K562 (cell line): ENCODE data around the gene DLGAP5. TPM values are rescaled to one million over a fixed set of nuclear protein-coding genes. Genes with fewer than 3 reads are reported as not detected.

Experiments
- ATAC-seq: fragments of 200-7000 bp; cut with Tn5 transposase; 3 replicates; pipeline ENCODE4 v1.9.1; 2020; ENCODE audit warnings: moderate library complexity
- BruUV-seq: library from RNA; stranded (reverse); fragments of 400-500 nt; replicated peaks from 2 replicates; lab custom pipeline; 2021; lab: Mats Ljungman, UMichigan
- CTCF ChIA-PET: fragments of 300-600 bp; formaldehyde crosslinking; extraction: SDS; loops from one replicate; lab custom pipeline; 2021; ENCODE audit warnings: low intra/inter-chr PET ratio; lab: Yijun Ruan, JAX
- POLR2A ChIA-PET: fragments of 300-600, 350-650 bp; sonication (Branson Sonifier 250); formaldehyde crosslinking; extraction: SDS; loops from one replicate; lab custom pipeline; 2021; ENCODE audit warnings: antibody characterized with exemption, inconsistent platforms; lab: Yijun Ruan, JAX
- DNase-seq, 4 experiments: peaks; one replicate each; pipeline versions ENCODE4 v3.0.0 to v3.0.0-alpha.2; 2011 to 2018; ENCODE audit warnings: low spot score in 3 of 4, mixed read lengths in 3 of 4; ENCODE audit errors: extremely low read depth in 1 of 4
- FAIRE-seq: peaks from 2 replicates; lab custom pipeline; 2011; peaks lifted over from hg19 to GRCh38; lab: Jason Lieb, UNC
- H2AFZ ChIP-seq: 2 replicates; pipeline ENCODE4 v1.6.0; 2011; ENCODE audit warnings: low read depth, low read length, control low read depth, inconsistent platforms
- H3K27ac ChIP-seq: fragments of 200-600 bp; 3 replicates; pipeline ENCODE4 v1.8.0; 2011; ENCODE audit warnings: low read depth, mild to moderate bottlenecking, control low read depth, inconsistent platforms, low read length, moderate library complexity, mixed read lengths; ENCODE audit errors: extremely low read depth
- H3K27me3 ChIP-seq, 2 experiments: fragments of 300-600 bp in 1 of 2; 2 replicates in 1 of 2; 3 replicates in 1 of 2; pipeline versions ENCODE4 v1.6.0 to v1.8.0; 2011; ENCODE audit warnings: inconsistent platforms in 2 of 2, low read length in 2 of 2, mild to moderate bottlenecking in 1 of 2, mixed read lengths in 1 of 2, moderate library complexity in 1 of 2; ENCODE audit not compliant: control insufficient read depth in 2 of 2, insufficient read depth in 2 of 2
- H3K36me3 ChIP-seq: fragments of 300-600 bp; 3 replicates; pipeline ENCODE4 v1.8.0; 2011; ENCODE audit warnings: mild to moderate bottlenecking, low read length, inconsistent platforms; ENCODE audit not compliant: control insufficient read depth, insufficient read depth
- H3K4me1 ChIP-seq, 2 experiments: fragments of 200-600 bp in 1 of 2; replicated peaks in 1 of 2; 2 replicates in 1 of 2; 3 replicates in 1 of 2; pipeline versions ENCODE4 v1.5.1 to v1.8.0; 2011; ENCODE audit warnings: inconsistent platforms in 2 of 2, low read length in 2 of 2, mild to moderate bottlenecking in 1 of 2, mixed read lengths in 1 of 2, moderate library complexity in 1 of 2; ENCODE audit not compliant: control insufficient read depth in 2 of 2, insufficient read depth in 2 of 2
- H3K4me2 ChIP-seq: 2 replicates; pipeline ENCODE4 v1.6.1; 2011; ENCODE audit warnings: low read length, control low read depth, inconsistent platforms, mixed read lengths; ENCODE audit not compliant: insufficient read depth
- H3K4me3 ChIP-seq: fragments of 200-600 bp; sonication (generic), shearing (Covaris generic); 2 replicates; pipeline ENCODE4 v1.5.1; 2016; ENCODE audit warnings: control low read depth, inconsistent platforms
- H3K79me2 ChIP-seq: fragments of 200-600 bp; 3 replicates; pipeline ENCODE4 v1.8.0; 2011; ENCODE audit warnings: low read length, inconsistent platforms; ENCODE audit not compliant: control insufficient read depth, insufficient read depth
- H3K9ac ChIP-seq, 2 experiments: 2 replicates each; pipeline versions ENCODE4 v1.6.0 to v1.6.1; 2011; ENCODE audit warnings: low read depth in 2 of 2, low read length in 2 of 2, control low read depth in 1 of 2, inconsistent platforms in 1 of 2, mild to moderate bottlenecking in 1 of 2, mixed read lengths in 1 of 2; ENCODE audit not compliant: insufficient read depth in 1 of 2
- H3K9me1 ChIP-seq: one replicate; pipeline ENCODE4 v1.6.0; 2011; ENCODE audit warnings: inconsistent platforms, mild to moderate bottlenecking, low read length, moderate library complexity; ENCODE audit not compliant: control insufficient read depth, insufficient read depth
- H3K9me3 ChIP-seq: replicated peaks from 2 replicates; pipeline ENCODE4 v1.5.1; 2011; ENCODE audit warnings: low read depth, low read length, inconsistent platforms; ENCODE audit not compliant: control insufficient read depth, insufficient read depth
- H4K20me1 ChIP-seq: replicated peaks from 2 replicates; pipeline ENCODE4 v1.6.1; 2011; ENCODE audit warnings: low read length, inconsistent platforms, mixed read lengths; ENCODE audit not compliant: control insufficient read depth, insufficient read depth
- ZNF766 ChIP-seq: fragments of 200-800 bp; sonication (Bioruptor generic); conservative IDR thresholded peaks from 2 replicates; pipeline ENCODE4 v1.6.1; 2016; ENCODE audit warnings: missing genetic modification characterization, missing compliant biosample characterization
- WGBS: fragments of 100-300 bp; shearing (Covaris generic); methylation state at CpG from one replicate; pipeline ENCODE4 v1.1.6; 2016; ENCODE audit warnings: low coverage, mixed read lengths; ENCODE audit not compliant: insufficient coverage; ENCODE audit errors: missing lambda C conversion rate; 5-methylcytosine and 5-hydroxymethylcytosine counted together
- in situ Hi-C: fragments of 300-500 bp; cut with MboI; formaldehyde crosslinking; loops from 4 replicates; pipeline ENCODE4 v1.15.0; 2018; ENCODE audit warnings: inconsistent platforms, mixed read lengths
- intact Hi-C: fragments of 100-400 bp; cut with micrococcal nuclease; formaldehyde crosslinking; loops from 2 replicates; pipeline ENCODE4 v1.14.2; 2022
- polyA plus RNA-seq, 8 experiments: library from polyadenylated mRNA; depleted of rRNA in 4 of 8; stranded (reverse) in 5 of 8; unstranded in 3 of 8; fragments of >200 nt; fragmentation: Nextera tagmentation in 2 of 8; fragmentation: Illumina TruSeq in 1 of 8; extraction: Ambion mirVana in 2 of 8; extraction: Trizol in 1 of 8; gene quantifications; 2 replicates each; pipeline versions ENCODE4 v1.2.1 to v1.2.3, GENCODE V29; 2011 to 2014; ENCODE audit warnings: inconsistent platforms in 1 of 8, missing spikeins in 1 of 8
- total RNA-seq, 7 experiments: library from RNA; depleted of rRNA in 6 of 7; stranded (reverse); fragments of >200 nt in 6 of 7; fragmentation: Illumina TruSeq in 2 of 7; extraction: Trizol in 2 of 7; gene quantifications; 2 replicates each; pipeline versions ENCODE4 v1.2.1 to v1.2.3, GENCODE V29; 2011 to 2021; ENCODE audit warnings: low replicate concordance in 1 of 7
- TF ChIP-seq, protein P1 (sequence below): sonication (generic); formaldehyde crosslinking; IDR thresholded peaks from 2 replicates; pipeline ENCODE4 v1.8.0; 2022; ENCODE audit warnings: missing genetic modification reagents, mild to moderate bottlenecking, moderate library complexity, borderline replicate concordance
- TF ChIP-seq, protein P2 (sequence below), 2 experiments: fragments of 450-650 bp in 1 of 2; IDR thresholded peaks; 2 replicates each; pipeline ENCODE4 v1.6.1; 2011 to 2017; ENCODE audit warnings: low read depth in 2 of 2, antibody characterized with exemption in 1 of 2, borderline replicate concordance in 1 of 2, low read length in 1 of 2, mild to moderate bottlenecking in 1 of 2, mixed read lengths in 1 of 2; ENCODE audit not compliant: control insufficient read depth in 1 of 2
- TF ChIP-seq, protein P3 (sequence below), 2 experiments: fragments of 450-650 bp; IDR thresholded peaks; 2 replicates each; pipeline ENCODE4 v1.6.1; 2016; ENCODE audit warnings: mild to moderate bottlenecking in 2 of 2, borderline replicate concordance in 1 of 2, low read depth in 1 of 2, moderate library complexity in 1 of 2

Gene DLGAP5
- total and polyA plus RNA-seq, 9 of the 15 experiments (the other 6 are each of a cell fraction or from before 2014, with no cell fraction given): 39.1 to 80.0 (median 59.9) TPM

DNA sequence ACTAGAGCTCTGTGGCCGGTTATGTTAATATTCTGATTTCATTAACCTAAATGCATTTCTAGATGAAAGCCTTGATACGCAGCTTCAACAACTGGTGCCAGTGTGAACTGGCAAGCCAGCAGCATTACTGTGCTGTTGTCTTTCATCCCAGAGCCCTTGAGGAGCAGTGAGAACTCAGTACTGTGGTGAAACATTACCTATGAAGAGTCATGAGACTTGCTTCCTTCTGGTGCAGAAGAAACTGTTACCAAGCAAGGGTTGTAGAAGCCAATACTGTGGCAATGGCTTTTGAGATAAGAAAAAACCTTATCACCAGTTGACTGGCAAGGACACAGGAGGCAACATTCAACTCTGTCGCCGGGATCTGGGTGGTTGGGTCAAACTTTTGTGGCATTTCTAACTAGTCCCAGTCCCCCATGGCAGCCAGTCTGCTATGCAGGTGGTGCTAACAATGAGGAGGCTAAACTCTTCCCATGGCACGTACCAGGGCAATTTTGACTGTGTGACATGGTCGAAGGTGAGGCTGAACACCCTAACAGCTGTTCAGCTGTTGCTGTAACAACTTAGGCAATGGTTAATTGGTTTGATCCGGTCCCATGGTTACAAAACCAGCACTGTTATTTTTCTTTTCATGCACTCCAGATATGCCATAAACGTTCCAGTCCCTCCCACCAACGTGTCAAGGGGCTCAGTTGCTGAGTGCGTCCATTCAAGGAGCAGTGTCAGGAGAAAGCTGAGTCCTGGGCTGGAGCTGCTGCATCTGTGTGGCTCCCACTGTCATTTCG lies 74.9 kb downstream of the DLGAP5 start (continued):
- TF ChIP-seq, protein P1, sequence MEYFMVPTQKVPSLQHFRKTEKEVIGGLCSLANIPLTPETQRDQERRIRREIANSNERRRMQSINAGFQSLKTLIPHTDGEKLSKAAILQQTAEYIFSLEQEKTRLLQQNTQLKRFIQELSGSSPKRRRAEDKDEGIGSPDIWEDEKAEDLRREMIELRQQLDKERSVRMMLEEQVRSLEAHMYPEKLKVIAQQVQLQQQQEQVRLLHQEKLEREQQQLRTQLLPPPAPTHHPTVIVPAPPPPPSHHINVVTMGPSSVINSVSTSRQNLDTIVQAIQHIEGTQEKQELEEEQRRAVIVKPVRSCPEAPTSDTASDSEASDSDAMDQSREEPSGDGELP (CRISPR knock-in tag): peak; percentile 51; the same call in 1 of the 2 replicates
- TF ChIP-seq, protein P2, sequence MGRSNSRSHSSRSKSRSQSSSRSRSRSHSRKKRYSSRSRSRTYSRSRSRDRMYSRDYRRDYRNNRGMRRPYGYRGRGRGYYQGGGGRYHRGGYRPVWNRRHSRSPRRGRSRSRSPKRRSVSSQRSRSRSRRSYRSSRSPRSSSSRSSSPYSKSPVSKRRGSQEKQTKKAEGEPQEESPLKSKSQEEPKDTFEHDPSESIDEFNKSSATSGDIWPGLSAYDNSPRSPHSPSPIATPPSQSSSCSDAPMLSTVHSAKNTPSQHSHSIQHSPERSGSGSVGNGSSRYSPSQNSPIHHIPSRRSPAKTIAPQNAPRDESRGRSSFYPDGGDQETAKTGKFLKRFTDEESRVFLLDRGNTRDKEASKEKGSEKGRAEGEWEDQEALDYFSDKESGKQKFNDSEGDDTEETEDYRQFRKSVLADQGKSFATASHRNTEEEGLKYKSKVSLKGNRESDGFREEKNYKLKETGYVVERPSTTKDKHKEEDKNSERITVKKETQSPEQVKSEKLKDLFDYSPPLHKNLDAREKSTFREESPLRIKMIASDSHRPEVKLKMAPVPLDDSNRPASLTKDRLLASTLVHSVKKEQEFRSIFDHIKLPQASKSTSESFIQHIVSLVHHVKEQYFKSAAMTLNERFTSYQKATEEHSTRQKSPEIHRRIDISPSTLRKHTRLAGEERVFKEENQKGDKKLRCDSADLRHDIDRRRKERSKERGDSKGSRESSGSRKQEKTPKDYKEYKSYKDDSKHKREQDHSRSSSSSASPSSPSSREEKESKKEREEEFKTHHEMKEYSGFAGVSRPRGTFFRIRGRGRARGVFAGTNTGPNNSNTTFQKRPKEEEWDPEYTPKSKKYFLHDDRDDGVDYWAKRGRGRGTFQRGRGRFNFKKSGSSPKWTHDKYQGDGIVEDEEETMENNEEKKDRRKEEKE (IDR thresholded peaks at IDR 0.05; ENCODE audit: borderline replicate concordance in 1 of 2, control insufficient read depth in 1 of 2, low read depth in 2 of 2, low read length in 1 of 2): no peak

DNA sequence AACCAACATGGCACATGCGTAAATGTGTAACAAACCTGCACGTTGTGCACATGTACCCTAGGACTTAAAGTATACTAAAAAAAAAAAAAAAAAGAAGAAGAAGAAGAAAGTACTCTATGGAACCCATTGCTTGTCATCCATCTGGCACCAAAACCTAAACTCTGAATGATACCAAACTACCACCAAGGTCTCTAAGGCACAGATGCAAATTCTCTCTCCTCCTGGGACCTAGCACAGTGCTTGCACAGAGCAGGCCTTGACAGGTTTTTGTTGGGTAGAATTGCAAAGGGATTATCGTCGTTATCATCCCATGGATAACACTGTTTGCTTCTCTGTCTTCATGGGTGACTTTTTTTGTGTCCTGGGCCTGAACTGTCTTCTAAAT lies 75.5 kb downstream of the DLGAP5 start:
- no TSS peak for BruUV-seq
- no peak overlapping the region for H3K9ac ChIP-seq
- H3K9me3 ChIP-seq: no peaks in the 10 kb centered on the region
- peaks cover 9 to 28% of the 10 kb centered on the region in 2 experiments for H3K4me1 ChIP-seq
- POLR2A ChIA-PET: no interaction called here
- H2AFZ ChIP-seq: 0 out of 2 replicates have a peak overlapping the region, but pooled peaks have one; percentile 58
- no peak overlapping the region for H3K4me3 ChIP-seq
- ATAC-seq (no peak), FAIRE-seq (no peak), DNase-seq (no peak)
- intact Hi-C loops (no loop called here), in situ Hi-C loops (no loop called here)
- H3K27ac ChIP-seq: no peak overlapping the region
- H3K36me3 ChIP-seq: no peaks in the 10 kb centered on the region
- H4K20me1 ChIP-seq: no peaks in the 10 kb centered on the region
- H3K27me3 ChIP-seq: no peaks in the 10 kb centered on the region
- TF ChIP-seq, protein P3, sequence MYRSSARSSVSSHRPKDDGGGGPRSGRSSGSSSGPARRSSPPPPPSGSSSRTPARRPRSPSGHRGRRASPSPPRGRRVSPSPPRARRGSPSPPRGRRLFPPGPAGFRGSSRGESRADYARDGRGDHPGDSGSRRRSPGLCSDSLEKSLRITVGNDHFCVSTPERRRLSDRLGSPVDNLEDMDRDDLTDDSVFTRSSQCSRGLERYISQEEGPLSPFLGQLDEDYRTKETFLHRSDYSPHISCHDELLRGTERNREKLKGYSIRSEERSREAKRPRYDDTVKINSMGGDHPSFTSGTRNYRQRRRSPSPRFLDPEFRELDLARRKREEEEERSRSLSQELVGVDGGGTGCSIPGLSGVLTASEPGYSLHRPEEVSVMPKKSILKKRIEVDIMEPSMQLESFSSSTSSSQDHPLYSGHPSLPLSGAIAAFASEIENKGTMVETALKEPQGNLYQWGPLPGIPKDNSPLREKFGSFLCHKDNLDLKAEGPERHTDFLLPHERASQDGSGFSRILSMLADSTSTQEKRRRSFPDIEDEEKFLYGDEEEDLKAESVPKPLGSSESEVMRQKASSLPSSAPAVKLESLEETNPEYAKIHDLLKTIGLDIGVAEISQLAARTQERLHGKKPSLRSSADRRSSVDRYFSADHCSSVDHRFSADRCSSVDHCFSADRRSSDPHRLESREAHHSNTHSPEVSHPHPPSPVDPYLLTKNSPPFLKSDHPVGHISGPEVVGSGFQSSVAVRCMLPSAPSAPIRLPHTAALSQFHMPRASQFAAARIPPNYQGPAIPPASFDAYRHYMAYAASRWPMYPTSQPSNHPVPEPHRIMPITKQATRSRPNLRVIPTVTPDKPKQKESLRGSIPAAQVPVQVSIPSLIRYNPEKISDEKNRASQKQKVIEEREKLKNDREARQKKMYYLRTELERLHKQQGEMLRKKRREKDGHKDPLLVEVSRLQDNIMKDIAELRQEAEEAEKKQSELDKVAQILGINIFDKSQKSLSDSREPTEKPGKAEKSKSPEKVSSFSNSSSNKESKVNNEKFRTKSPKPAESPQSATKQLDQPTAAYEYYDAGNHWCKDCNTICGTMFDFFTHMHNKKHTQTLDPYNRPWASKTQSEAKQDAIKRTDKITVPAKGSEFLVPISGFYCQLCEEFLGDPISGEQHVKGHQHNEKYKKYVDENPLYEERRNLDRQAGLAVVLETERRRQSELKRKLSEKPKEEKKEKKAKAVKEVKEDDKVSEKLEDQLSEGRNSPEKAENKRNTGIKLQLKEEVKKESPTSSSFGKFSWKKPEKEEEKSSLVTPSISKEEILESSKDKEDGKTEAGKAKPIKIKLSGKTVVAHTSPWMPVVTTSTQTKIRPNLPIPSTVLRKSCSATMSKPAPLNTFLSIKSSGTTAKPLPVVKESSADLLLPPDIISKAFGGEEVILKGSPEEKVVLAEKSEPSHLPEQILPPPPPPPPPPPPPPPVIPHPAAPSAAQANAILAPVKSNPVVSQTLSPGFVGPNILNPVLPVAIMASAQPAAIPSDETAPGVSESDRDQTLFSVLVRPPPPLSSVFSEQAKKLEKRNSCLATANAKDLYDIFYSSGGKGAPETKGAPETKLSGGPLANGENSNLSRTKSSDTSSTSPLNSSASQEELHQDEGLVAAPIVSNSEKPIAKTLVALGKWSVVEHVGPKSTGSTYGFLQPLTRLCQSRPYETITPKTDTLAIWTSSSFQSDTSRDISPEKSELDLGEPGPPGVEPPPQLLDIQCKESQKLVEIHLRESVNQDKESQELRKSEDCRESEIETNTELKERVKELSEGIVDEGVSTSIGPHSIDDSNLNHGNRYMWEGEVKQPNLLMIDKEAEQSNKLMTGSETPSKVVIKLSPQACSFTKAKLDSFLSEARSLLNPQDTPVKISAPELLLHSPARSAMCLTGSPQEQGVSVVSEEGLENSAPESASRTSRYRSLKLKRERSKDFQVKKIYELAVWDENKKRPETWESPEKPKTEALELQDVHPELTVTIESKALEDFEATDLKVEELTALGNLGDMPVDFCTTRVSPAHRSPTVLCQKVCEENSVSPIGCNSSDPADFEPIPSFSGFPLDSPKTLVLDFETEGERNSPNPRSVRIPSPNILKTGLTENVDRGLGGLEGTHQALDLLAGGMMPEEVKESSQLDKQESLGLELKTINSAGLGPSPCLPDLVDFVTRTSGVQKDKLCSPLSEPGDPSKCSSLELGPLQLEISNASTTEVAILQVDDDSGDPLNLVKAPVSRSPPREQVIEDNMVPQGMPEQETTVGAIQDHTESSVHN (IDR thresholded peaks at IDR 0.05; ENCODE audit: borderline replicate concordance in 1 of 2, low read depth in 1 of 2): no peak
- TF ChIP-seq ZNF766 (CRISPR knock-in tag): 0 out of 2 replicates have a peak, but pooled peaks have one; percentile 24
- CTCF ChIA-PET: no interaction called here
- H3K9me1 ChIP-seq: no peaks in the 10 kb centered on the region
- WGBS: 15% methylated on average over 2 of the region's 4 CpGs
- H3K4me2 ChIP-seq: no peak overlapping the region; the same call in 1 of the 2 replicates
- no peaks in the 10 kb centered on the region for H3K79me2 ChIP-seq
